ENCODE data around the gene PTPN9.

- TF ChIP-seq CTCF (IDR thresholded peaks at IDR 0.05; ENCODE audit: low read length), result no peak
- TF ChIP-seq EZH2 (IDR thresholded peaks at IDR 0.05; ENCODE audit: borderline replicate concordance, low read length), result no peak
These were observed 142.2 kb downstream of the PTPN9 start for GRCh38 chr15:75436881-75437280.
